Activated CD8-positive, alpha-beta memory T cell treated with anti-CD3 and anti-CD28 coated beads for 24 hours (primary cell): ENCODE results near the gene KRT17.

Source experiments
- DNase-seq: peaks from one replicate; pipeline ENCODE4 v3.0.0-alpha.2; 2020

Gene KRT17

DNA sequence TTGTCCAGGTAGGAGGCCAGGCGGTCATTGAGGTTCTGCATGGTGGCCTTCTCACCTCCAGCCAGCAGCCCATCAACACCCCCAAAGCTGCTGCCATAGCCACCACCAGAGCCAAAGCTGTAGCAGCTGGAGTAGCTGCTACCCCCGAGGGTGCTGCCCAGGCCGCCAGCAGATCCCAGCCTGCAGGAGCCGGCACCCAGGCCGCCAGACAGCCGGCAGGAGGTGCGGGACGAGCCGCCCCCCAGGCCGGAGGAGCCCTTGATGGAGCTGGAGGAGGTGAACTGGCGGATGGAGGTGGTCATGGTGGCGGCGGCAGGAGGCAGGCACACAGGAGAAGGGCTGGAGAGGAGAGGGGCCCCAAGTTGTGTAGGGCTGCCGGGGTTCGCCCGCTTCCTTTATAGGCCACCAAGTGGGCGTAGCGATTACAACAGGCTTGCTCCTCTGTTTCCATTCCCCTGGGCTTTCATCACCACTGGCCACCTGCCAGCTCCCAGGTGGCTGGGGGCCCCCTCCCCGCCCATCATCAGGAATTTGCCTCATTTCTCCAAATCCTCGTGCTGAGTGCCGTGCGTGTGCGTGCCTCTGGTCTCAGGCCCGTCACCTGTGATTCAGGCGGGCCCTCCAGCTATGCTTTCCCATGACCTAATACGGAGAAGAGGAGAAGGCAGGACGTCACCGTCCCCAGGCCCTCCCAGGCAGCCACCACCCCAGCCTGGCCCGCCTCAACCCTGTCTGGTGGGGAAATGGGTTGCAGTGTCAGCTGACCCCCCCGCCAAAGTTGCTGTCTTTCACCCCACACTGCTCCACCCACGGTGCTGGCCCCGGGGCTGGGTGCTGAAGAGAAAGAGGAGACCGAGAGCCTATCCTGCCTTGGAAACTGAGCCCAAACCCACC lies at the start of gene KRT17:
Gene KRT17 (minus strand): TSS at position 368 of the 894 bp plus-strand sequence. CDS start 66 bp downstream, at position 302.
- DNase-seq, result no peak

- no peak for DNase-seq
Observed at GRCh38 chr17:41672153-41672552, 47.8 kb upstream of the KRT17 start.

GRCh38 chr17:41667280-41668041 lies 43.1 kb upstream of the KRT17 start:
- no peak for DNase-seq

DNA sequence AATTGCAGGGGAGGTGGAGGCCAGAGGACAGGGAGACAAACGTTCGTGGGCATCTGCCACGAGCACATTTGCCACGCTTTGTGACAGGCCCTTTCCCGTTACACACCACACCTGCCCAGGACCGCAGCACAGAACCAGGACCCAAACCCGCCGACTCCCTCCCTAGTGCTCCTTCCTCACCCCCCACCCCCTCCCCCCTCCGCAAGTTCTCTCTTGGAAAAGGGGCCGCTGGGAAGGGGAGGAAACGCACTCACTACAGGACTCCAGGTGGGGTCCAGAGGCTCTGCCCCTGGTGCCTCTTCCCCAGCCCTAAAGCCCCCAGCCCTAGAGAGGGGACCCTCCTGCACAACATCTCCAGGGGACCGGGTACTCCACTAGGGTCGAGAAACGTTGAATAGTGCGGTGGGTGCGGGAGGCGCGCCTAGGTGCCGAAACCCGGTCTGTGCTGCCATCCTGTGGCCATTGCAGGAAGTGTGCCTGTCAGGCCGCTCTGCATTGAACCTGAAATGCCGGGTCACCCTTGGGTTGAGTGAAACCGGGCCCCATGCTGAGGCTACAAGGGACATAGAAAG lies 42.4 kb upstream of the KRT17 start:
- DNase-seq, result peak; percentile 96

DNA sequence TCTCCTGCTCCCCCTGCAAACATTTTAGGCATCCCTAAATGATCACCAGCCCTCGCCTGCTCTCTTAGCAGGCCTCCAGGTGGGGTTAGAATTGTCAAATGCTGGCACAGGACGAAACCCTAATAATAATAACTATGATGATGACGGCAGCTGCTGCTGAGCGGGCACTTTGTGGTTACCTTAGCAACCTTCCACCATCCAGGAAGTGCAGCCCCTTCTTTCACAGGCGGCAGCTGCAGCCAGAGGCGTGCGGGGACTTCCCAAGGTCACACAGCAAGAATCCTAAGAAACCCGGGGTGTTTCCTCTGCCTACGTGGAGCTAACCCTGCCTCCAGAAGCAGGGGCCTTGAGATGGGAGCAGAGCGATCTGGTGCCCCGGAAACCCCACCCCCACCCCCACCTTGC lies 41.9 kb upstream of the KRT17 start:
- DNase-seq, result no peak

GRCh38 chr17:41665566-41666236 lies 41.3 kb upstream of the KRT17 start:
- DNase-seq, result peak; percentile 97

DNA sequence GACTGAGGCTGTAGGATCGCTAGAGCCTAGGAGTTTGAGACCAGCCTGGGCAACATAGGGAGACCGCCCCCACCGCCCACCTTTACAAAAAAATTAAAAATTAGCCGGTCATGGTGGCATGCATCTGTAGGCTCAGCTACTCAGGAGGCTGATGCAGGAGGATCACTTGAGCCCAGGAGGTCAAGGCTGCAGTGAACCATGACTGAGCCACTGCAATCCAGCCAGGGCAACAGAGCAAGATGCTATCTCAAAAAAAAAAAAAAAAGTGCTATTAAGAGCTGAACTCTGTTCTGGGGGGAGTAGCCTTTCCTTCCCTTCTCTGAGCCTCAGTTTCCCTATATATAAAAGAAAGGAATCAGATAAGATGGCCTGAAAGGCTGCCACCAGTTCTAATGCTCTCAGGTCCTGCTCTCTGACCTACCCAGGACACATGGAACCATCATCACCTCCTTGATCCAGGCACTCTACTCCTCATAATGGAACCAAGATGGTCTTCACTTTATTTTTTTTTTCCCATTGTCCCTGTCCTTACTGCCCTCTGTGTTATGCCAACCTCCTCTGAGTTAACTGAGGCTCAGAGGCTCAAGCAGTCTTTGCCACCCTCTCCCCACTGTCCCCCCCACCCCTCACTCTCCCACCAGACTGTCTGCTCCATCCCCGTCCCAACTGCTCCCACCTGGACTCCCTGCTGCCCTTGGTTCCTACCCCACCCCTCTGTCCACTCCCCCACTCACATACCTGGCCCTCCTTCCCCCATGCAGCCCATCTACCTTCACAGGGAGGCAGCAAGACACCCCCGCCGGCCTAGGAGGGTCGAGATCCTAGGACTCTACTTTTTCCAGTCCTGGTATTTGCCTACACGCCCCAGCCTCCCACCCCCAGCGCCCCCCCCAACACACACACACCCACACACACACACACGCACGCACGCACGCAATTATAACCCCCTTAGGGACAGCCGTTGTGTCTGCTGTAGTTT lies 40.5 kb upstream of the KRT17 start:
- no peak for DNase-seq

- no peak for DNase-seq
Observed at GRCh38 chr17:41664172-41664457, 39.7 kb upstream of the KRT17 start.

DNA sequence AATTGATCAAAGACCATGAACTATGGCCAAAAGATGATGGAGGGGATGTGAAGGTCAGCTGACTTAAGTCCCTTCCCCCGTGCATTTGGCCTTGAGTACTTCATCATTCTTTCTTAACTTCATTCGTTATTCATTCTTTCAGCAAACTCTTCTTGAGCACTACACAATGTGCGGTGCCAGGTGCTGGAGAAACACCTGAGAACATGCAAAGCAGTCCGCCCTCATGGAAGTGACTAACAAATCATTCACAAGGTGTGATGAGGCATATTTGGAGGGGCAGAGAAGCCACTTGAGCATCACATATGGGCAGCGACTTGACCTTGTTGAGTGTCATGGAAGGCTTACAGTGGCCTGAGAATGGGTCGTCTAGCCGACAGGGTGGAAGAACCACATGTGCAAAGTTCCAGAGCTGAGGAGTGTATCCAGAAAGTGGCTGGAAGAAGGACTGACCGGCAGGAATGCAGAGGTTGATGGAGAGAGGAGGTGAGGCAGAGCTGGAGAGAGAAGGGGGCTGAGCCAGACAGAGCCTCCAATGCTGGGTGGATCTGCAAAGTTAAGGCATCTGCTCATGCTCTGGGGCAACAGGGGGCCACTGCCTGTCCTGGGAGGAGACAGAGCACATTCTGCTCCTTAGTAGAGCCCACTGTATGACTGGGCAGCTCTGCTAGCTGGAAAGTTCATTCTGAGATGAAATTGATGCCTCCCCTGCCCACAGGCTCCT lies 39.2 kb upstream of the KRT17 start:
- no peak for DNase-seq

GRCh38 chr17:41660221-41660711 lies 35.9 kb upstream of the KRT17 start:
- no peak for DNase-seq

- DNase-seq, result no peak
Observed at GRCh38 chr17:41659427-41660212, 35.2 kb upstream of the KRT17 start.

GRCh38 chr17:41658846-41659245 lies 34.5 kb upstream of the KRT17 start:
- DNase-seq, result no peak

GRCh38 chr17:41657936-41658335 lies 33.6 kb upstream of the KRT17 start:
- DNase-seq, result no peak

DNA sequence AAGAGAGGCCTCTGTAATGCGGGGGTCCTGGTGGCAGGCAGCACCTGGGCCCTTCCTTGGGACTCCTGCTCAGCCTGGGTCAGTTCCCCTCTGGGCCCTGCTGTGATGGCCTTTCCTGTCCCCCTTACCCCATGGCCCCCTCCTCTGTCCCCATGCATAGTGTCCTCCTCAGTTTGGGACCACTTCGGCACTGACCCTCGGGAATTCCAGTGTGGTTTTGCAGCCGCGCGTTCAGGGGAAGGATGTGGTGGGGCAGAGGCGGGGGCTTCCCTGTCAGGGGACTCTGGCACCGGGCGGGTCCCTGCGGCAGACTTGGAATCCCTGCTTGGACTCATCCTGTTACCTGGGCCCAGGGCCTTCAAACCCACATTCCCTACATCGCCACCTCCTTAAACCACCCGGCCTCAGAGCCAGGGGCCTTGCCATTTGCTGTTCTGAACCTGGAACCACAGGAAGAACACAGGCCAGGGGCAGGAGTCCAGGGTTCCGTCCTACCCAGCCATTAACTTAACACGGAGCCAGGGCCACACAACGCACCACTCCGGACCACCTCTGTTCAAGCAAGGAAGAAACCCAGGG lies 32.9 kb upstream of the KRT17 start:
- DNase-seq, result no peak

- DNase-seq, result no peak
Observed at GRCh38 chr17:41656249-41657023, 32.1 kb upstream of the KRT17 start.

- no peak for DNase-seq
Observed at GRCh38 chr17:41655611-41656111, 31.3 kb upstream of the KRT17 start.

GRCh38 chr17:41654678-41655607 lies 30.6 kb upstream of the KRT17 start:
- no peak for DNase-seq
